Parathyroid adenoma (tissue), 2 donors: ENCODE measurements around the gene UBE2QL1.

Experiments used
- H2AFZ ChIP-seq: fragments of 300-600 bp; sonication (generic); one replicate; pipeline ENCODE4 v1.7.0; 2017; ENCODE audit warnings: antibody characterized with exemption, mild to moderate bottlenecking
- H3K27ac ChIP-seq: fragments of 300-600 bp; sonication (generic); one replicate; pipeline ENCODE4 v1.7.0; 2017
- H3K27me3 ChIP-seq: fragments of 300-600 bp; sonication (generic); one replicate; pipeline ENCODE4 v1.7.0; 2017; ENCODE audit warnings: low read length; ENCODE audit not compliant: control insufficient read depth, insufficient read depth
- H3K36me3 ChIP-seq: fragments of 300-600 bp; sonication (generic); one replicate; pipeline ENCODE4 v1.7.0; 2017; ENCODE audit warnings: low read length; ENCODE audit not compliant: control insufficient read depth, insufficient read depth
- H3K4me1 ChIP-seq: fragments of 300-600 bp; sonication (generic); one replicate; pipeline ENCODE4 v1.7.0; 2017; ENCODE audit warnings: control low read depth
- H3K4me2 ChIP-seq: fragments of 300-600 bp; sonication (generic); one replicate; pipeline ENCODE4 v1.7.0; 2017; ENCODE audit warnings: low read length
- H3K4me3 ChIP-seq: fragments of 300-600 bp; sonication (generic); one replicate; pipeline ENCODE4 v1.7.0; 2017; ENCODE audit warnings: low read depth, low read length
- H3K79me2 ChIP-seq: fragments of 300-600 bp; sonication (generic); one replicate; pipeline ENCODE4 v1.7.0; 2017; ENCODE audit warnings: control low read depth
- H3K9ac ChIP-seq: fragments of 300-600 bp; sonication (generic); one replicate; pipeline ENCODE4 v1.7.0; 2017; ENCODE audit warnings: mild to moderate bottlenecking
- H3K9me3 ChIP-seq: fragments of 300-600 bp; sonication (generic); one replicate; pipeline ENCODE4 v1.7.0; 2017; ENCODE audit warnings: low read length; ENCODE audit not compliant: control insufficient read depth
- CTCF ChIP-seq: fragments of 300-600 bp; sonication (generic); IDR thresholded peaks from one replicate; pipeline ENCODE4 v1.7.0; 2017; ENCODE audit warnings: antibody characterized with exemption, mild to moderate bottlenecking
- donor health status: primary hyperparathyroidism.

UBE2QL1 gene

DNA sequence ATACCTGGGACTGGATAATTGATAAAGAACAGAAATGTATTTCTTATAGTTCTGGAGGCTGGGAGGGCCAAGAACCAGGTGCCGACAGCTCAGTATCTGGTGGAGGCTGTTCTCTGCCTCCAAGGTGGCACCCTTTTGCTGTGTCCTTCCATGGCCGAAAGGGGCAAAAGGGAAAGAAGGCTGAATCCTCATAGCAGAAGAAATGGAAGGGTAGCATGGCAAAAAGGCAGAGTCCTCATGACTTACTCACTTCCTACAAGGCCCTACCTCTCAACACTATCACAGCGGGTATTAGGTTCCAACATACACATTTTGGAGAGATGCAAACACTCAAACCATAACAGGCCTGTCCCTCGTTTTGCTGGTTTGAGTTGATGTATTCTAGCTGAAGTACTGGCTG is 45.2 kb upstream of the UBE2QL1 start:
- Histone ChIP-seq H3K27ac (no peak overlapping the region), H3K27me3 (no peaks in the 10 kb centered on the region), H3K4me3 (no peak overlapping the region), H3K9me3 (no peaks in the 10 kb centered on the region), H3K36me3 (no peaks in the 10 kb centered on the region), H3K4me2 (no peak overlapping the region), H3K9ac (no peak overlapping the region), H3K79me2 (no peaks in the 10 kb centered on the region), H3K4me1 (no peaks in the 10 kb centered on the region), H2AFZ (no peak overlapping the region)
- TF ChIP-seq CTCF, result no peak

- Histone ChIP-seq H2AFZ (no peak overlapping the region), H3K36me3 (no peaks in the 10 kb centered on the region), H3K27ac (no peak overlapping the region), H3K4me3 (no peak overlapping the region), H3K9me3 (peaks cover 3% of the 10 kb centered on the region), H3K79me2 (no peaks in the 10 kb centered on the region), H3K9ac (no peak overlapping the region), H3K4me1 (no peaks in the 10 kb centered on the region), H3K27me3 (no peaks in the 10 kb centered on the region), H3K4me2 (no peak overlapping the region)
- TF ChIP-seq CTCF, result no peak
Observed at GRCh38 chr5:6404129-6404528, 44.5 kb upstream of the UBE2QL1 start.

- Histone ChIP-seq H3K79me2 (no peaks in the 10 kb centered on the region), H3K4me2 (no peak overlapping the region), H2AFZ (no peak overlapping the region), H3K4me1 (no peaks in the 10 kb centered on the region), H3K9ac (no peak overlapping the region), H3K9me3 (peaks cover 3% of the 10 kb centered on the region), H3K27me3 (no peaks in the 10 kb centered on the region), H3K4me3 (no peak overlapping the region), H3K27ac (no peak overlapping the region), H3K36me3 (no peaks in the 10 kb centered on the region)
- no peak for TF ChIP-seq CTCF
Observed at GRCh38 chr5:6405591-6405990, 43.1 kb upstream of the UBE2QL1 start.

- no peaks in the 10 kb centered on the region for H3K79me2 ChIP-seq
- no peak overlapping the region for H2AFZ ChIP-seq
Observed at GRCh38 chr5:6407558-6408259, 41.0 kb upstream of the UBE2QL1 start.

More at GRCh38 chr5:6407558-6408259, 41.0 kb upstream of the UBE2QL1 start:
- Histone ChIP-seq H3K27ac (no peak overlapping the region), H3K4me3 (no peak overlapping the region), H3K9me3 (peaks cover 3% of the 10 kb centered on the region), H3K36me3 (no peaks in the 10 kb centered on the region), H3K27me3 (no peaks in the 10 kb centered on the region), H3K4me1 (no peaks in the 10 kb centered on the region), H3K4me2 (no peak overlapping the region), H3K9ac (no peak overlapping the region)
- TF ChIP-seq CTCF, result no peak
